GM12891 (cell line): ENCODE data around the gene ASB7.

ENCODE experiments used
- PAX5 ChIP-seq: IDR thresholded peaks from 2 replicates; pipeline ENCODE4 v1.6.1; 2011; ENCODE audit warnings: low read length, moderate library complexity, mild to moderate bottlenecking; ENCODE audit not compliant: insufficient read depth, severe bottlenecking
- POLR2A ChIP-seq: IDR thresholded peaks from 2 replicates; pipeline ENCODE4 v1.6.1; 2011; ENCODE audit warnings: low read depth, low read length, control low read depth
- POLR2AphosphoS5 ChIP-seq: IDR thresholded peaks from 2 replicates; pipeline ENCODE4 v1.6.1; 2011; ENCODE audit warnings: low read depth, low read length, control low read depth

DNA sequence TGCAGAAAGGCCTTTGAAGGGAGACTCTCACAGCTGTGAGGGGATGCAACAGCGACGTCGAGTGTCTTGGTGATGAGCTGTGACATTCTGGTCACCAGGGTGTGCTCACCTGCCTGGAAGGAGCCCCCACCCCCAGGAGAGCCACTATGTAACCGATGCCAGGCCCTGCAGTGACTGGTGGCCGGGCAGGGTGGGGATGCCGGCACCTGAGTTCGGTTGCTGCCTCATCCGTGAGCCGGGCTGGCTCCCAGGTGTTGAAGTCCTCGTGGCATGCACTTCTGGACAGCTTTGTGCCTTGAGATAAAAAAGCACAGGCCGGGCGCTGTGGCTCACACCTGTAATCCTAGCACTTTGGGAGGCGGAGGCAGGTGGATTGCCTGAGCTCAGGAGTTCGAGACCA is 56.5 kb downstream of the ASB7 start:
- TF ChIP-seq POLR2AphosphoS5 (no peak), POLR2A (no peak), PAX5 (no peak)
